Natural killer cell (primary cell): ENCODE measurements around the gene PHF11. TPM values are rescaled to one million over a fixed set of nuclear protein-coding genes. Genes with fewer than 3 reads are reported as not detected.

ENCODE experiments used
- ATAC-seq, 3 donors: fragments of 150-1000 bp in 2 of 3; fragments of 200-7000 bp in 1 of 3; cut with Tn5 transposase; 1 replicate in 1 of 3; 2 replicates in 2 of 3; pipeline ENCODE4 v1.10.0; 2021; ENCODE audit warnings: mild to moderate bottlenecking in 2 of 3, moderate library complexity in 2 of 3
- DNase-seq, 2 donors: peaks; one replicate each; pipeline versions ENCODE4 v3.0.0 to v3.0.0-alpha.2; 2013 to 2021; ENCODE audit warnings: mixed read lengths in 1 of 2
- H3K27ac ChIP-seq: one replicate; pipeline ENCODE4 v1.5.1; 2013; ENCODE audit warnings: mild to moderate bottlenecking, low read length
- H3K27me3 ChIP-seq: one replicate; pipeline ENCODE4 v1.6.1; 2013; ENCODE audit warnings: low read length; ENCODE audit not compliant: control insufficient read depth, insufficient read depth
- H3K36me3 ChIP-seq: one replicate; pipeline ENCODE4 v1.6.1; 2013; ENCODE audit warnings: low read length; ENCODE audit not compliant: control insufficient read depth, insufficient read depth
- H3K4me1 ChIP-seq: one replicate; pipeline ENCODE4 v1.6.1; 2013; ENCODE audit warnings: low read length; ENCODE audit not compliant: control insufficient read depth, insufficient read depth
- H3K4me3 ChIP-seq: one replicate; pipeline ENCODE4 v1.5.1; 2013; ENCODE audit warnings: low read length
- H3K9me3 ChIP-seq: one replicate; pipeline ENCODE4 v1.6.1; 2013; ENCODE audit warnings: low read length; ENCODE audit not compliant: control insufficient read depth, insufficient read depth
- H3K27ac Mint-ChIP-seq, 2 donors: one replicate each; pipeline ENCODE4 v1.8.0; 2022; ENCODE audit warnings: mild to moderate bottlenecking in 2 of 2, mixed read lengths in 2 of 2, moderate library complexity in 1 of 2
- H3K27me3 Mint-ChIP-seq, 2 donors: one replicate each; pipeline ENCODE4 v1.8.0; 2022; ENCODE audit warnings: low read depth in 2 of 2, mixed read lengths in 2 of 2
- H3K36me3 Mint-ChIP-seq: one replicate; pipeline ENCODE4 v1.8.0; 2022; ENCODE audit warnings: mixed read lengths
- H3K4me1 Mint-ChIP-seq, 2 donors: one replicate each; pipeline ENCODE4 v1.8.0; 2022; ENCODE audit warnings: mixed read lengths in 2 of 2
- H3K4me3 Mint-ChIP-seq: one replicate; pipeline ENCODE4 v1.8.0; 2022; ENCODE audit warnings: mild to moderate bottlenecking, moderate library complexity, mixed read lengths
- H3K9me3 Mint-ChIP-seq, 2 donors: one replicate each; pipeline ENCODE4 v1.8.0; 2022; ENCODE audit warnings: mixed read lengths in 2 of 2
- WGBS: methylation state at CpG from one replicate; pipeline ENCODE4 v1.1.7; 2013; ENCODE audit warnings: missing lambda C conversion rate; ENCODE audit not compliant: insufficient coverage; 5-methylcytosine and 5-hydroxymethylcytosine counted together
- intact Hi-C: fragments of 100-400 bp; cut with micrococcal nuclease; formaldehyde crosslinking; loops from one replicate; pipeline ENCODE4 v1.14.2; 2022
- total RNA-seq, 4 donors: library from RNA; stranded (reverse); fragments of 120-200 nt in 1 of 4; gene quantifications; one replicate each; pipeline versions ENCODE4 v1.2.3 to v1.2.4, GENCODE V29; 2013 to 2022
- TF ChIP-seq, protein P1 (sequence below): fragments of 200-600 bp; IDR thresholded peaks from one replicate; pipeline ENCODE4 v1.8.0; 2022; ENCODE audit warnings: antibody characterized with exemption

The PHF11 gene
- total RNA-seq, 3 donors from 2014 or later (not counting 1 experiment from before 2014, with no cell fraction given): 89.0 to 113 (median 111) TPM

- Mint-ChIP-seq H3K27me3 (no peaks in the 10 kb centered on the region), H3K4me3 (no peak overlapping the region), H3K4me1 (peaks cover 6 to 13% of the 10 kb centered on the region in 2 donors), H3K27ac (no peak overlapping the region), H3K36me3 (peaks cover 4% of the 10 kb centered on the region), H3K9me3 (no peaks in the 10 kb centered on the region)
- TF ChIP-seq, protein P1, sequence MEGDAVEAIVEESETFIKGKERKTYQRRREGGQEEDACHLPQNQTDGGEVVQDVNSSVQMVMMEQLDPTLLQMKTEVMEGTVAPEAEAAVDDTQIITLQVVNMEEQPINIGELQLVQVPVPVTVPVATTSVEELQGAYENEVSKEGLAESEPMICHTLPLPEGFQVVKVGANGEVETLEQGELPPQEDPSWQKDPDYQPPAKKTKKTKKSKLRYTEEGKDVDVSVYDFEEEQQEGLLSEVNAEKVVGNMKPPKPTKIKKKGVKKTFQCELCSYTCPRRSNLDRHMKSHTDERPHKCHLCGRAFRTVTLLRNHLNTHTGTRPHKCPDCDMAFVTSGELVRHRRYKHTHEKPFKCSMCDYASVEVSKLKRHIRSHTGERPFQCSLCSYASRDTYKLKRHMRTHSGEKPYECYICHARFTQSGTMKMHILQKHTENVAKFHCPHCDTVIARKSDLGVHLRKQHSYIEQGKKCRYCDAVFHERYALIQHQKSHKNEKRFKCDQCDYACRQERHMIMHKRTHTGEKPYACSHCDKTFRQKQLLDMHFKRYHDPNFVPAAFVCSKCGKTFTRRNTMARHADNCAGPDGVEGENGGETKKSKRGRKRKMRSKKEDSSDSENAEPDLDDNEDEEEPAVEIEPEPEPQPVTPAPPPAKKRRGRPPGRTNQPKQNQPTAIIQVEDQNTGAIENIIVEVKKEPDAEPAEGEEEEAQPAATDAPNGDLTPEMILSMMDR: no peak
- H3K4me1 ChIP-seq: peaks cover 4% of the 10 kb centered on the region
- intact Hi-C loops: no loop called here
- no peak overlapping the region for H3K27ac ChIP-seq
- peaks cover 18% of the 10 kb centered on the region for H3K36me3 ChIP-seq
- no peaks in the 10 kb centered on the region for H3K9me3 ChIP-seq
- WGBS: 100% methylated on average over 5 of the region's 7 CpGs
- DNase-seq: no peak
- ATAC-seq: no peak
- no peaks in the 10 kb centered on the region for H3K27me3 ChIP-seq
- H3K4me3 ChIP-seq: no peak overlapping the region
Observed at GRCh38 chr13:49457221-49457620, 38.5 kb upstream of the PHF11 start.

DNA sequence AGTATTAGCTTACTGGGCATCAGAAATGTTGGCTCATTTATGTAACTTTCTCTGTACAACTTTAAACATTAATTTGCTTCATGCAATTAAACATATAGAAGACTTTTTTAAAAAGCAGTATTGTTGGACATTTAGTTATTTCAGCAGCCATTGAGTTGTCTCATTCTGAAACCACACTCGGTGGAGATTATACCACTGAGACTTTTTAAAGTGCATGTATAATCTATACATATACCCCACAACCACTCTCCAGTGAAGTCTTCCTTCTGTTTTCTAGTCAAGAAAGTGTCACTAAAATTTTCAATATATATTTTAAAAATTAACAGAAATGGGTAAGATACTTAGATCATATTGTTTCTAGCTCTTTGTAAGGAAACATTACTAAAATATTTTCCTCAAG, 36.2 kb upstream of the PHF11 start:
- intact Hi-C loops: no loop called here
- Mint-ChIP-seq H3K4me3 (no peak overlapping the region), H3K4me1 (peaks cover 2 to 3% of the 10 kb centered on the region in 2 donors), H3K36me3 (peaks cover 25% of the 10 kb centered on the region), H3K27ac (no peak overlapping the region), H3K27me3 (no peaks in the 10 kb centered on the region), H3K9me3 (peaks cover 2 to 3% of the 10 kb centered on the region in 2 donors)
- TF ChIP-seq, protein P1: no peak
- peaks cover 7% of the 10 kb centered on the region for H3K9me3 ChIP-seq
- no peaks in the 10 kb centered on the region for H3K4me1 ChIP-seq
- H3K27me3 ChIP-seq: no peaks in the 10 kb centered on the region
- H3K4me3 ChIP-seq: no peak overlapping the region
- DNase-seq (no peak), ATAC-seq (no peak)
- H3K27ac ChIP-seq: no peak overlapping the region
- peaks cover 41% of the 10 kb centered on the region for H3K36me3 ChIP-seq
- 83% methylated on average over 1 of the region's 1 CpG for WGBS

DNA sequence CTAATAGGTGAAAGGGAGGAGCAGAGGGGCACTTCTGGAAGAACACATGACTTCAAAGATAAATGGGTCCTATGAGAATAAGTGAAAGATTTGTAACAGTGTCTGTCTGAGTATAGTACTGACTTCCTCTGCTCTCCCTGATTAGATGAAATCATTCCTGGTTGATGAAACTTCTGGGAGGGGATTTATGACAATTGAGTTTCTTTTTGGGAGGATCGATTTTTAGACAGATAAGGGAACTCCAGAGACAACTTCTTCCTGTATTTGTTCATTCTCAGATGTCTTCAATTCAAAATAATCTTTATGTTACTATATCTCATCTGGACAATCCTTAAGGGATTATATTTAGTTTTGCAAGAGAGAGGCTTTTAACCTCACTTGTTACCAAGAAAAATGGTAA, 31.7 kb upstream of the PHF11 start:
- TF ChIP-seq, protein P1: no peak
- Mint-ChIP-seq H3K4me1 (no peaks in the 10 kb centered on the region), H3K27me3 (no peaks in the 10 kb centered on the region), H3K27ac (no peak overlapping the region), H3K9me3 (peaks cover 2 to 3% of the 10 kb centered on the region in 2 donors), H3K36me3 (peaks cover 29% of the 10 kb centered on the region), H3K4me3 (no peak overlapping the region)
- ATAC-seq: no peak
- Histone ChIP-seq H3K9me3 (peaks cover 7% of the 10 kb centered on the region), H3K27ac (no peak overlapping the region), H3K36me3 (peaks cover 65% of the 10 kb centered on the region), H3K4me1 (no peaks in the 10 kb centered on the region), H3K27me3 (no peaks in the 10 kb centered on the region), H3K4me3 (no peak overlapping the region)
- no peak for DNase-seq
- intact Hi-C loops: no loop called here
- no CpG with 5 or more reads among the region's 1 CpG for WGBS

- no CpG with 5 or more reads among the region's 4 CpGs for WGBS
- Histone ChIP-seq H3K27ac (no peak overlapping the region), H3K36me3 (peaks cover 67% of the 10 kb centered on the region), H3K27me3 (no peaks in the 10 kb centered on the region), H3K4me3 (no peak overlapping the region), H3K4me1 (no peaks in the 10 kb centered on the region), H3K9me3 (peaks cover 7% of the 10 kb centered on the region)
- Mint-ChIP-seq H3K27me3 (no peaks in the 10 kb centered on the region), H3K4me1 (no peaks in the 10 kb centered on the region), H3K36me3 (peaks cover 36% of the 10 kb centered on the region), H3K27ac (no peak overlapping the region), H3K4me3 (no peak overlapping the region), H3K9me3 (peaks cover 2 to 3% of the 10 kb centered on the region in 2 donors)
- TF ChIP-seq, protein P1: no peak
- intact Hi-C loops: no loop called here
- no peak for DNase-seq
- ATAC-seq: no peak
Observed at GRCh38 chr13:49464621-49465325, 31.0 kb upstream of the PHF11 start.
